Measurements from ENCODE around the gene SWSAP1. TPM values are rescaled to one million over a fixed set of nuclear protein-coding genes. Genes with fewer than 3 reads are reported as not detected.

The SWSAP1 gene
- total RNA-seq, 1 donor from 2014 or later: 1.9 TPM

GRCh38 chr19:11423164-11423790, 48.8 kb downstream of the SWSAP1 start:
- no peak for DNase-seq (ENCODE audit: missing footprints)
- ATAC-seq: no peak
- intact Hi-C loops (cut with DNase I): no loop called here

- no peak for DNase-seq (ENCODE audit: missing footprints)
- intact Hi-C loops (cut with DNase I): no loop called here
- no peak for ATAC-seq
Measured at GRCh38 chr19:11423791-11424181, 49.3 kb downstream of the SWSAP1 start.

Other genes with a start within 250 kb of the SWSAP1 start
- 8.6 TPM for gene SPC24, start 218.9 kb upstream of the SWSAP1 start, total RNA-seq
- 434 TPM for gene KANK2, start 177.1 kb upstream of the SWSAP1 start, total RNA-seq
- gene ANGPTL8, start 135.0 kb upstream of the SWSAP1 start, total RNA-seq: 0.87 TPM
- 35.1 TPM for gene DOCK6, start 112.1 kb upstream of the SWSAP1 start, total RNA-seq
- not detected for gene TSPAN16, start 78.5 kb upstream of the SWSAP1 start, total RNA-seq
- 9.4 TPM for gene RAB3D, start 35.0 kb upstream of the SWSAP1 start, total RNA-seq
- gene TMEM205, start 28.4 kb upstream of the SWSAP1 start, total RNA-seq: 106 TPM
- gene CCDC159, start 28.1 kb upstream of the SWSAP1 start, total RNA-seq: 17.1 TPM
- gene PLPPR2, start 19.2 kb upstream of the SWSAP1 start, total RNA-seq: 17.7 TPM
- 8.4 TPM for gene EPOR, start 9.6 kb downstream of the SWSAP1 start, total RNA-seq
- gene RGL3, start 44.6 kb downstream of the SWSAP1 start, total RNA-seq: 10.5 TPM
- gene ODAD3, start 60.5 kb downstream of the SWSAP1 start, total RNA-seq: 0.68 TPM
- gene PRKCSH, start 61.0 kb downstream of the SWSAP1 start, total RNA-seq: 123 TPM
- gene ELAVL3, start 106.4 kb downstream of the SWSAP1 start, total RNA-seq: 0.35 TPM
- gene ZNF653, start 131.2 kb downstream of the SWSAP1 start, total RNA-seq: 4.8 TPM
- 172 TPM for gene ECSIT, start 154.5 kb downstream of the SWSAP1 start, total RNA-seq
- gene CNN1, start 164.2 kb downstream of the SWSAP1 start, total RNA-seq: 174 TPM
- 33.5 TPM for gene ELOF1, start 184.6 kb downstream of the SWSAP1 start, total RNA-seq
- 2.3 TPM for gene ACP5, start 203.0 kb downstream of the SWSAP1 start, total RNA-seq
- 4.9 TPM for gene ZNF627, start 222.8 kb downstream of the SWSAP1 start, total RNA-seq

All from Right ventricle myocardium inferior (tissue), 1 donor.